HepG2 (cell line): Measurements from ENCODE around the gene MRPL38. TPM values are rescaled to one million over a fixed set of nuclear protein-coding genes. Genes with fewer than 3 reads are reported as not detected.
A peak's percentile ranks its signal among the peaks of the same experiment; 100 is the strongest.

Experiments
- BATF2 ChIP-seq: sonication (generic); formaldehyde crosslinking; IDR thresholded peaks from 2 replicates; pipeline ENCODE4 v1.8.0; 2022; ENCODE audit warnings: mild to moderate bottlenecking, missing genetic modification reagents, moderate library complexity
- CREM ChIP-seq, 2 experiments: sonication (generic) in 1 of 2; formaldehyde crosslinking in 1 of 2; IDR thresholded peaks; 2 replicates each; pipeline versions ENCODE4 v1.4.0 to v1.6.1; 2016 to 2020; ENCODE audit warnings: antibody characterized with exemption in 1 of 2, mild to moderate bottlenecking in 1 of 2, missing genetic modification reagents in 1 of 2
- FLYWCH1 ChIP-seq: sonication (generic); formaldehyde crosslinking; IDR thresholded peaks from 2 replicates; pipeline ENCODE4 v1.8.1; 2023; ENCODE audit warnings: mild to moderate bottlenecking, missing genetic modification reagents
- FOSL1 ChIP-seq: sonication (generic); formaldehyde crosslinking; IDR thresholded peaks from 2 replicates; pipeline ENCODE4 v1.9.0; 2021; ENCODE audit warnings: missing genetic modification reagents, borderline replicate concordance
- HOXA9 ChIP-seq: sonication (generic); formaldehyde crosslinking; IDR thresholded peaks from 2 replicates; pipeline ENCODE4 v1.8.1; 2022; ENCODE audit warnings: missing genetic modification reagents, mild to moderate bottlenecking, moderate library complexity, borderline replicate concordance
- JUN ChIP-seq: sonication (generic); formaldehyde crosslinking; IDR thresholded peaks from 2 replicates; pipeline ENCODE4 v1.4.0; 2020; ENCODE audit warnings: mild to moderate bottlenecking, missing genetic modification reagents
- KDM6A ChIP-seq: IDR thresholded peaks from 2 replicates; pipeline ENCODE4 v1.6.1; 2016; ENCODE audit warnings: low read depth
- KMT2B ChIP-seq: IDR thresholded peaks from 2 replicates; pipeline ENCODE4 v1.6.1; 2016; ENCODE audit warnings: missing genetic modification reagents, missing compliant biosample characterization
- LRRFIP1 ChIP-seq: sonication (generic); formaldehyde crosslinking; conservative IDR thresholded peaks from 2 replicates; pipeline ENCODE4 v1.4.0; 2020; ENCODE audit warnings: missing genetic modification reagents
- PLSCR1 ChIP-seq: sonication (generic); formaldehyde crosslinking; IDR thresholded peaks from 2 replicates; pipeline ENCODE4 v1.5.0; 2020; ENCODE audit warnings: missing genetic modification reagents, mild to moderate bottlenecking, borderline replicate concordance
- THAP8 ChIP-seq: sonication (generic); formaldehyde crosslinking; IDR thresholded peaks from 2 replicates; pipeline ENCODE4 v1.5.1; 2020; ENCODE audit warnings: missing genetic modification reagents, mild to moderate bottlenecking, borderline replicate concordance
- TP53 ChIP-seq: sonication (generic); formaldehyde crosslinking; conservative IDR thresholded peaks from 2 replicates; pipeline ENCODE4 v1.4.0; 2020; ENCODE audit warnings: missing genetic modification reagents
- YY1 ChIP-seq: IDR thresholded peaks from 2 replicates; pipeline ENCODE4 v1.6.1; 2011; ENCODE audit warnings: low read length, low read depth, moderate library complexity, mild to moderate bottlenecking; ENCODE audit not compliant: insufficient read depth, insufficient replicate concordance
- ZNF276 ChIP-seq: sonication (generic); formaldehyde crosslinking; IDR thresholded peaks from 2 replicates; pipeline ENCODE4 v1.4.0; 2020; ENCODE audit warnings: mild to moderate bottlenecking, low read depth, missing genetic modification reagents
- ZNF510 ChIP-seq: sonication (generic); formaldehyde crosslinking; IDR thresholded peaks from 2 replicates; pipeline ENCODE4 v1.4.0; 2020; ENCODE audit warnings: low read depth, mild to moderate bottlenecking, missing genetic modification reagents
- ZNF678 ChIP-seq: sonication (generic); formaldehyde crosslinking; IDR thresholded peaks from 2 replicates; pipeline ENCODE4 v1.4.0; 2020; ENCODE audit warnings: mild to moderate bottlenecking, missing genetic modification reagents
- ZNF788 ChIP-seq: sonication (generic); formaldehyde crosslinking; IDR thresholded peaks from 2 replicates; pipeline ENCODE4 v1.5.0; 2020; ENCODE audit warnings: mild to moderate bottlenecking, missing genetic modification reagents, borderline replicate concordance
- polyA plus RNA-seq, 8 experiments: library from polyadenylated mRNA; depleted of rRNA in 3 of 8; stranded (reverse) in 7 of 8; unstranded in 1 of 8; fragments of >200 nt; fragmentation: Illumina TruSeq in 4 of 8; extraction: Trizol in 4 of 8; gene quantifications; 2 replicates each; pipeline versions ENCODE4 v1.2.1 to v1.2.3, GENCODE V29; 2011 to 2016; ENCODE audit warnings: low read depth in 4 of 8, missing spikeins in 1 of 8, mixed read lengths in 1 of 8; ENCODE audit not compliant: insufficient read depth in 1 of 8
- total RNA-seq, 5 experiments: library from RNA; depleted of rRNA; stranded (reverse); fragments of >200 nt; fragmentation: Illumina TruSeq; extraction: Trizol; gene quantifications; 2 replicates each; pipeline ENCODE4 v1.2.3, GENCODE V29; 2016; ENCODE audit warnings: low read depth in 1 of 5
- TF ChIP-seq, protein P1 (sequence below): sonication (generic); IDR thresholded peaks from 2 replicates; pipeline ENCODE4 v1.6.1; 2016; ENCODE audit warnings: low read depth, borderline replicate concordance
- TF ChIP-seq, protein P2 (sequence below): sonication (generic); formaldehyde crosslinking; IDR thresholded peaks from 2 replicates; pipeline ENCODE4 v1.8.1; 2023; ENCODE audit warnings: mild to moderate bottlenecking, inconsistent platforms, moderate library complexity, missing genetic modification reagents, borderline replicate concordance
- TF ChIP-seq, protein P3 (sequence below): IDR thresholded peaks from 2 replicates; pipeline ENCODE4 v1.6.1; 2016; ENCODE audit warnings: mild to moderate bottlenecking, missing biosample characterization, missing genetic modification reagents

Gene MRPL38
- total and polyA plus RNA-seq, 2 of the 13 experiments (the other 11 are each of a cell fraction or from before 2014, with no cell fraction given), result 83.7 to 125 TPM

- no peak for TF ChIP-seq ZNF788 (CRISPR knock-in tag)
- no peak for TF ChIP-seq ZNF510 (CRISPR knock-in tag)
- TF ChIP-seq ZNF678 (CRISPR knock-in tag), result no peak
- no peak for TF ChIP-seq KDM6A (CRISPR knock-in tag)
- no peak for TF ChIP-seq YY1
- no peak for TF ChIP-seq FOSL1 (CRISPR knock-in tag)
- 0 out of 2 replicates have a peak, but pooled peaks have one; percentile 53 for TF ChIP-seq TP53 (CRISPR knock-in tag)
- TF ChIP-seq, protein P1, sequence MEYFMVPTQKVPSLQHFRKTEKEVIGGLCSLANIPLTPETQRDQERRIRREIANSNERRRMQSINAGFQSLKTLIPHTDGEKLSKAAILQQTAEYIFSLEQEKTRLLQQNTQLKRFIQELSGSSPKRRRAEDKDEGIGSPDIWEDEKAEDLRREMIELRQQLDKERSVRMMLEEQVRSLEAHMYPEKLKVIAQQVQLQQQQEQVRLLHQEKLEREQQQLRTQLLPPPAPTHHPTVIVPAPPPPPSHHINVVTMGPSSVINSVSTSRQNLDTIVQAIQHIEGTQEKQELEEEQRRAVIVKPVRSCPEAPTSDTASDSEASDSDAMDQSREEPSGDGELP, result no peak
- no peak for TF ChIP-seq CREM (IDR thresholded peaks at IDR 0.05)
- TF ChIP-seq CREM (CRISPR knock-in tag; IDR thresholded peaks at IDR 0.05), result no peak
- no peak for TF ChIP-seq KMT2B (CRISPR knock-in tag)
- no peak; the same call in 1 of the 2 replicates for TF ChIP-seq THAP8
- TF ChIP-seq FLYWCH1 (CRISPR knock-in tag), result peak; percentile 91
- TF ChIP-seq JUN, result no peak; the same call in 1 of the 2 replicates
- TF ChIP-seq, protein P2, sequence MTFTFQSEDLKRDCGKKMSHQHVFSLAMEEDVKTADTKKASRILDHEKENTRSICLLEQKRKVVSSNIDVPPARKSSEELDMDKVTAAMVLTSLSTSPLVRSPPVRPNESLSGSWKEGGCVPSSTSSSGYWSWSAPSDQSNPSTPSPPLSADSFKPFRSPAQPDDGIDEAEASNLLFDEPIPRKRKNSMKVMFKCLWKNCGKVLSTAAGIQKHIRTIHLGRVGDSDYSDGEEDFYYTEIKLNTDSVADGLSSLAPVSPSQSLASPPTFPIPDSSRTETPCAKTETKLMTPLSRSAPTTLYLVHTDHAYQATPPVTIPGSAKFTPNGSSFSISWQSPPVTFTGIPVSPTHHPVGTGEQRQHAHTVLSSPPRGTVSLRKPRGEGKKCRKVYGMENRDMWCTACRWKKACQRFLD (CRISPR knock-in tag), result peak; percentile 76; the same call in 1 of the 2 replicates
- TF ChIP-seq LRRFIP1 (CRISPR knock-in tag), result no peak
- no peak for TF ChIP-seq ZNF276 (CRISPR knock-in tag)
- no peak; the same call in 1 of the 2 replicates for TF ChIP-seq PLSCR1 (CRISPR knock-in tag)
- TF ChIP-seq, protein P3, sequence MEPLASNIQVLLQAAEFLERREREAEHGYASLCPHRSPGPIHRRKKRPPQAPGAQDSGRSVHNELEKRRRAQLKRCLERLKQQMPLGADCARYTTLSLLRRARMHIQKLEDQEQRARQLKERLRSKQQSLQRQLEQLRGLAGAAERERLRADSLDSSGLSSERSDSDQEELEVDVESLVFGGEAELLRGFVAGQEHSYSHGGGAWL (CRISPR knock-in tag), result peak; percentile 63; the same call in 1 of the 2 replicates
- peak; percentile 68; the same call in 1 of the 2 replicates for TF ChIP-seq BATF2 (CRISPR knock-in tag)
- peak; percentile 88; the same call in 1 of the 2 replicates for TF ChIP-seq HOXA9 (CRISPR knock-in tag)
Observed at GRCh38 chr17:75877752-75878173, 26.9 kb downstream of the MRPL38 start (continued).
